ENCODE results near the gene GNAO1. TPM values are rescaled to one million over a fixed set of nuclear protein-coding genes. Genes with fewer than 3 reads are reported as not detected.

The GNAO1 gene
- total RNA-seq, 4 donors from 2014 or later, result 2.7 to 12.9 (median 6.1) TPM

DNA sequence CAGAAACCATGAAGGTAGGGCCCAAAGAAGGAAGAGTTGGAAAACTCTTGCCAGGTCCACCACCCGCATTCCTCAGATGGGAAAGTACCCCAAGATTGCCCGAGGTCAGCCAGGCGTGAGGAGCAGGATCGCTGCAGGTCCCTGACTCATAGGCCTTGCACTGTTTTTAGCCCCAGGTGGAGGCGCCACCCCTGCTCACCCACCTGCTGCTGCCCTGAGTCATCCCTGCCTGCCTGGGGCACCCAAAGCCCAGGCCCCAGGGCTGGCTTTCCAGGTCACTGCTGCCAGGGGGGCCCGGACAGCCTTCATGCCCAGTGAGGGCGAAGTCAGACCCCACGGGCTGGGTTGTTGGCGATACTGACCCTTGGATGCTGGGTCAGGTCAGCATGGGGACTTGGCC is 133.1 kb downstream of the GNAO1 start:
- Histone ChIP-seq H3K27me3 (no peaks in the 10 kb centered on the region), H3K36me3 (no peaks in the 10 kb centered on the region), H3K9me3 (no peaks in the 10 kb centered on the region), H3K4me3 (no peak overlapping the region), H3K4me1 (no peaks in the 10 kb centered on the region), H3K27ac (no peak overlapping the region)
- TF ChIP-seq POLR2A (IDR thresholded peaks at IDR 0.05) (no peak), EP300 (IDR thresholded peaks at IDR 0.05) (no peak)
- TF ChIP-seq, protein P1, sequence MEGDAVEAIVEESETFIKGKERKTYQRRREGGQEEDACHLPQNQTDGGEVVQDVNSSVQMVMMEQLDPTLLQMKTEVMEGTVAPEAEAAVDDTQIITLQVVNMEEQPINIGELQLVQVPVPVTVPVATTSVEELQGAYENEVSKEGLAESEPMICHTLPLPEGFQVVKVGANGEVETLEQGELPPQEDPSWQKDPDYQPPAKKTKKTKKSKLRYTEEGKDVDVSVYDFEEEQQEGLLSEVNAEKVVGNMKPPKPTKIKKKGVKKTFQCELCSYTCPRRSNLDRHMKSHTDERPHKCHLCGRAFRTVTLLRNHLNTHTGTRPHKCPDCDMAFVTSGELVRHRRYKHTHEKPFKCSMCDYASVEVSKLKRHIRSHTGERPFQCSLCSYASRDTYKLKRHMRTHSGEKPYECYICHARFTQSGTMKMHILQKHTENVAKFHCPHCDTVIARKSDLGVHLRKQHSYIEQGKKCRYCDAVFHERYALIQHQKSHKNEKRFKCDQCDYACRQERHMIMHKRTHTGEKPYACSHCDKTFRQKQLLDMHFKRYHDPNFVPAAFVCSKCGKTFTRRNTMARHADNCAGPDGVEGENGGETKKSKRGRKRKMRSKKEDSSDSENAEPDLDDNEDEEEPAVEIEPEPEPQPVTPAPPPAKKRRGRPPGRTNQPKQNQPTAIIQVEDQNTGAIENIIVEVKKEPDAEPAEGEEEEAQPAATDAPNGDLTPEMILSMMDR (IDR thresholded peaks at IDR 0.05), result no peak
- WGBS, 2 donors, result 77 to 99% methylated on average over 5 to 8 of the region's 9 CpGs
- DNase-seq (ENCODE audit: low spot score in 2 of 2), result no peak

DNA sequence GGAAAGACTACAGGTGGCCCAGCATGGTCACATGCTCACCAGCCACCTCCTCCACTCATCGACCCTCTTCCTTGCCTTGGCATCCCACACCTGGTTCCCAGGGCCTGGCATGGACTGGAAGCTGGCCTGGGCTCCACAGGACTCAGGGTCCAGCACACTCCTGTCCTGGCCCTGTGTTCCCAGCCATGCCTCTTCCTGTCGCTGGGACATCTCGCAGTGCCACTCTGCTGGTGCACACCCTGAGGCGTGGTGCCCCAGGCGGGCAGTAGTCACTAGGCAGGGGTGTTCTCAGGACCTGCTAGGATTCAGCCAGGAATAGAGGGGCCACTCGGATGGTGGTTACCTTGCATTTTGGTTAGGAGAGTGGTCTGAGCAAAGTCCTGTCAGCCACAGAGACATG is 134.7 kb downstream of the GNAO1 start:
- Histone ChIP-seq H3K27ac (no peak overlapping the region), H3K36me3 (no peaks in the 10 kb centered on the region), H3K9me3 (no peaks in the 10 kb centered on the region), H3K27me3 (no peaks in the 10 kb centered on the region), H3K4me3 (no peak overlapping the region), H3K4me1 (no peaks in the 10 kb centered on the region)
- TF ChIP-seq, protein P1 (IDR thresholded peaks at IDR 0.05), result no peak
- TF ChIP-seq POLR2A (IDR thresholded peaks at IDR 0.05) (no peak), EP300 (IDR thresholded peaks at IDR 0.05) (no peak)
- 85 to 88% methylated on average over 6 of the region's 6 CpGs for WGBS, 2 donors
- no peak for DNase-seq (ENCODE audit: low spot score in 2 of 2)

DNA sequence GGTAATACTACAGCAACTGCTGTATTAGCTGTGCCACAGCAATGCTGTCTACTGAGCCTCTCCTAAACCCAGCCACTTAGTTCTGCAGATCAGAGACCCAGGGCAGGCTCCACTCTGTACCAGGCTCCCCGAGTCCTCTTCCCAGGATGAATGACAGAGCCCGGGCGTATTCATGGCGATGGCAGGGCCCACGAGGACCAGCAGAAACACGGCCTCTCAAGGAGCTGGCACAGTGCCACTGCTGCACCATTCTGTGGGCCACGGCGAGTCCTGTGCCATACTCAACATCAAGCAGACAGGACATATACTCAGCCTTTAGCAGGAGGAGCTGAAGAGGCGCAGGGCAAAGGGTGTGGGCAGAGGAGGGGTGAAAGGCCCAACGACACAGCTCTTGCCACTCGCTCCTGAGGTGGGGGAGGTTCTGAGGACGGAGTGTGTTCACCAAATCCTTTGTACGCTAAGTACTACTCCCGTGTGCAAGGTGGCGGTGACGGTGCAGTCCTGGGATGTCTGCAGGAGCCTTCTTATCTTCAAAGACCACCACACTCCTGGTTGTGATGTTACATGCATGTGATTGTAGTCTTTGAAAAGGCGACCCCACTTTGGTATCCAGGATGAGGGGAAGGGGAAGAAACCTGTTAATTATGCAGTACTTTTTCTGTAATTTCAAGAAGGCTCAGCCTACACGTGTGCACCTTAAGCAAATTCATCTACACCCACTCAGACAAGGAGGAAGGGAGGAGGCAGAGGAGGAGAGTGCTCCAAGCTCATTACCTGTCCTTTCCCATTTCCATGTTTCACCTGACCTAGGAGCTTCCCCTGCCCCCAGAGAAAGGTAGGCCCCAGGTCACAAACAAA is 136.0 kb downstream of the GNAO1 start:
- H3K4me1 ChIP-seq, result no peaks in the 10 kb centered on the region
- TF ChIP-seq, protein P1 (IDR thresholded peaks at IDR 0.05), result no peak
- TF ChIP-seq EP300 (IDR thresholded peaks at IDR 0.05) (no peak), POLR2A (IDR thresholded peaks at IDR 0.05) (no peak)
- DNase-seq (ENCODE audit: low spot score in 2 of 2), result no peak
- no peaks in the 10 kb centered on the region for H3K9me3 ChIP-seq
- WGBS, 2 donors, result 81 to 83% methylated on average over 16 to 18 of the region's 18 CpGs
- H3K27me3 ChIP-seq, result no peaks in the 10 kb centered on the region
- no peaks in the 10 kb centered on the region for H3K36me3 ChIP-seq
- H3K4me3 ChIP-seq, result no peak overlapping the region
- H3K27ac ChIP-seq, result no peak overlapping the region

DNA sequence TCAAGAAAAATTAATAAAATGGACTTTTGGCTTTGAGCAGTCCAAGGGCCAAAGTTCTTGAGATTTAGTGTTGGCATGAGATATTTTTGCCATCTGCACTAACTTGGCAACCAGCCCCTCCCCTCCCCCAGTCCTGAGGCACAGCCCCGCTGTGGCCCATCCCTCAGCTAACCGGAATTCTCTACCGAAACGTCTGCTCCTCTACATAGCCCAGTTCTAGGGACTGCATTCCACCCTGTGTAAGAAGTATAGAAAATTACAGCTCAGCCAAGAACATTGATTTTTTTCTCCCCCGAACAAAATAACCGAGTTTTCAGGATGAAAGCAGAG is 136.6 kb downstream of the GNAO1 start:
- Histone ChIP-seq H3K4me3 (no peak overlapping the region), H3K9me3 (no peaks in the 10 kb centered on the region), H3K27ac (no peak overlapping the region), H3K4me1 (peaks cover 0 to 4% (median 0%) of the 10 kb centered on the region in 4 donors), H3K27me3 (no peaks in the 10 kb centered on the region), H3K36me3 (no peaks in the 10 kb centered on the region)
- 77 to 79% methylated on average over 6 of the region's 6 CpGs for WGBS, 2 donors
- DNase-seq (ENCODE audit: low spot score in 2 of 2), result no peak
- TF ChIP-seq EP300 (IDR thresholded peaks at IDR 0.05) (no peak), POLR2A (IDR thresholded peaks at IDR 0.05) (no peak)
- TF ChIP-seq, protein P1 (IDR thresholded peaks at IDR 0.05), result no peak

DNA sequence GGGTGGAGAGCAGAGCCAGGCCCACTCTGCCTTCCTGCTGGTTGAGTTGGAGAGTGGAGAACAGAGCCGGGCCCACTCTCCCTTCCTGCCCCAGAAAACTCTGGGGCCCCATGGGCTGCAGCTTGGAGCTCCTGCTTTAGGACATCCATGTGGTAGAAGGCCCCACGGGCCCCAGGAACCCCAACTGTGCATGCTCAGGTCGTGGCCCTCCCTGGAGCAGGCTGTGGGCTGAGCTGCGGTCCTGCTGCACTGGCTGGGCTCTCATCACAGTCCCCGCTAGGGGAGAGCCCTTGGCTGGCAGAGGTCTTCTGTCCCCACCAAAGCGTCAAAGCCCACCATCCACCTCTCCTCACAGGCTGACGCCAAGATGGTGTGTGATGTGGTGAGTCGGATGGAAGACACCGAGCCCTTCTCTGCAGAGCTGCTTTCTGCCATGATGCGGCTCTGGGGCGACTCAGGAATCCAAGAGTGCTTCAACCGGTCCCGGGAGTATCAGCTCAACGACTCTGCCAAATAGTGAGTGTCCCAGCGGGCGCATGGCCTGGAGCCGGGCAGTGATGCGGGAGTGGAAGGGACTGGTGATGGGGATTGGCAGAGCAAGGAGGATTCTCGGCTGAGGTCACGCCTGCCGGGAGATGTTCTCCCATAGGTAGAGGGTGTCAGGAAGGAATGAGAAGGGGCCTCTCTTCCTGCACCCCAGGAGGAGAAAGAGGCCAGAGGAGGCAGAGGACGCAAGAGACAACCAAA is 137.2 kb downstream of the GNAO1 start:
- H3K27me3 ChIP-seq, result no peaks in the 10 kb centered on the region
- TF ChIP-seq, protein P1 (IDR thresholded peaks at IDR 0.05), result no peak
- TF ChIP-seq EP300 (IDR thresholded peaks at IDR 0.05) (no peak), POLR2A (IDR thresholded peaks at IDR 0.05) (no peak)
- no peaks in the 10 kb centered on the region for H3K36me3 ChIP-seq
- H3K4me1 ChIP-seq, result peaks cover 0 to 6% (median 0%) of the 10 kb centered on the region in 4 donors
- H3K27ac ChIP-seq, result no peak overlapping the region
- no peak for DNase-seq (ENCODE audit: low spot score in 2 of 2)
- WGBS, 2 donors, result 88 to 93% methylated on average over 22 of the region's 22 CpGs
- H3K4me3 ChIP-seq, result no peak overlapping the region
- no peaks in the 10 kb centered on the region for H3K9me3 ChIP-seq
